Activated CD4-positive, alpha-beta T cell treated with anti-CD3 and anti-CD28 coated beads, Interleukin-2, amount 10 ng/mL, durations not matched to agents 24 days and 14 days (primary cell): ENCODE results near the gene PLCG1. TPM values are rescaled to one million over a fixed set of nuclear protein-coding genes. Genes with fewer than 3 reads are reported as not detected.

Experiments
- DNase-seq: peaks from one replicate; pipeline ENCODE4 v3.0.0; 2022
- H3K27ac Mint-ChIP-seq: one replicate; pipeline ENCODE4 v1.8.0; 2022; ENCODE audit warnings: mild to moderate bottlenecking, mixed read lengths
- H3K27me3 Mint-ChIP-seq: one replicate; pipeline ENCODE4 v1.8.0; 2022; ENCODE audit warnings: mixed read lengths
- H3K36me3 Mint-ChIP-seq: one replicate; pipeline ENCODE4 v1.8.0; 2022; ENCODE audit warnings: low read depth, mild to moderate bottlenecking, mixed read lengths
- H3K4me1 Mint-ChIP-seq: one replicate; pipeline ENCODE4 v1.8.0; 2021; ENCODE audit warnings: mixed read lengths
- H3K4me3 Mint-ChIP-seq: one replicate; pipeline ENCODE4 v1.8.0; 2022; ENCODE audit warnings: mild to moderate bottlenecking, moderate library complexity, mixed read lengths
- H3K9me3 Mint-ChIP-seq: one replicate; pipeline ENCODE4 v1.8.0; 2021; ENCODE audit warnings: mixed read lengths
- intact Hi-C: fragments of 100-400 bp; cut with micrococcal nuclease; formaldehyde crosslinking; loops from one replicate; pipeline ENCODE4 v1.15.1; 2023
- total RNA-seq: library from RNA; stranded (reverse); gene quantifications from 2 replicates; pipeline ENCODE4 v1.2.3, GENCODE V29; 2022

The PLCG1 gene
- total RNA-seq, 1 donor from 2014 or later = 255 TPM

- intact Hi-C loops = no loop called here
- Mint-ChIP-seq H3K27me3 (no peaks in the 10 kb centered on the region), H3K4me3 (no peak overlapping the region), H3K9me3 (peaks cover 8% of the 10 kb centered on the region), H3K36me3 (peaks cover 21% of the 10 kb centered on the region), H3K27ac (no peak overlapping the region), H3K4me1 (peaks cover 9% of the 10 kb centered on the region)
- DNase-seq = no peak
Observed at GRCh38 chr20:41200446-41201202, 63.3 kb downstream of the PLCG1 start.

- Mint-ChIP-seq H3K27ac (no peak overlapping the region), H3K27me3 (no peaks in the 10 kb centered on the region), H3K4me1 (peaks cover 1% of the 10 kb centered on the region), H3K4me3 (no peak overlapping the region), H3K9me3 (peaks cover 8% of the 10 kb centered on the region), H3K36me3 (peaks cover 18% of the 10 kb centered on the region)
- intact Hi-C loops = no loop called here
- DNase-seq = no peak
Observed at GRCh38 chr20:41201760-41202159, 64.4 kb downstream of the PLCG1 start.

GRCh38 chr20:41202426-41202825, 65.1 kb downstream of the PLCG1 start:
- DNase-seq = no peak
- intact Hi-C loops = no loop called here
- Mint-ChIP-seq H3K36me3 (peaks cover 15% of the 10 kb centered on the region), H3K4me3 (no peak overlapping the region), H3K4me1 (no peaks in the 10 kb centered on the region), H3K27me3 (peaks cover 3% of the 10 kb centered on the region), H3K27ac (no peak overlapping the region), H3K9me3 (peaks cover 7% of the 10 kb centered on the region)

GRCh38 chr20:41203660-41204059, 66.3 kb downstream of the PLCG1 start:
- peaks cover 4% of the 10 kb centered on the region for H3K9me3 Mint-ChIP-seq

GRCh38 chr20:41204304-41205265, 67.2 kb downstream of the PLCG1 start:
- intact Hi-C loops = no loop called here
- Mint-ChIP-seq H3K36me3 (peaks cover 4% of the 10 kb centered on the region), H3K27me3 (peaks cover 4% of the 10 kb centered on the region), H3K27ac (no peak overlapping the region), H3K4me1 (no peaks in the 10 kb centered on the region), H3K9me3 (no peaks in the 10 kb centered on the region), H3K4me3 (no peak overlapping the region)
- no peak for DNase-seq

More at GRCh38 chr20:41203660-41204059, 66.3 kb downstream of the PLCG1 start:
- peaks cover 4% of the 10 kb centered on the region for H3K27me3 Mint-ChIP-seq
- no peak for DNase-seq
- no peak overlapping the region for H3K27ac Mint-ChIP-seq
- intact Hi-C loops = no loop called here
- H3K36me3 Mint-ChIP-seq = peaks cover 10% of the 10 kb centered on the region
- H3K4me1 Mint-ChIP-seq = no peaks in the 10 kb centered on the region
- no peak overlapping the region for H3K4me3 Mint-ChIP-seq

- no peak for DNase-seq
- no peak overlapping the region for H3K4me3 Mint-ChIP-seq
- H3K9me3 Mint-ChIP-seq = no peaks in the 10 kb centered on the region
- no peaks in the 10 kb centered on the region for H3K36me3 Mint-ChIP-seq
- H3K27ac Mint-ChIP-seq = no peak overlapping the region
- intact Hi-C loops = no loop called here
- H3K4me1 Mint-ChIP-seq = no peaks in the 10 kb centered on the region
- H3K27me3 Mint-ChIP-seq = peaks cover 4% of the 10 kb centered on the region
Observed at GRCh38 chr20:41205313-41205712, 68.0 kb downstream of the PLCG1 start.

GRCh38 chr20:41213150-41213820, 75.9 kb downstream of the PLCG1 start:
- no peak for DNase-seq
- Mint-ChIP-seq H3K9me3 (no peaks in the 10 kb centered on the region), H3K36me3 (no peaks in the 10 kb centered on the region), H3K4me3 (no peak overlapping the region), H3K27me3 (no peaks in the 10 kb centered on the region), H3K27ac (no peak overlapping the region), H3K4me1 (no peaks in the 10 kb centered on the region)
- intact Hi-C loops = no loop called here

GRCh38 chr20:41214202-41214601, 76.9 kb downstream of the PLCG1 start:
- no peaks in the 10 kb centered on the region for H3K4me1 Mint-ChIP-seq
- intact Hi-C loops = no loop called here
- no peaks in the 10 kb centered on the region for H3K36me3 Mint-ChIP-seq
- no peaks in the 10 kb centered on the region for H3K9me3 Mint-ChIP-seq
- no peak overlapping the region for H3K27ac Mint-ChIP-seq
- no peak for DNase-seq
- H3K27me3 Mint-ChIP-seq = no peaks in the 10 kb centered on the region
- no peak overlapping the region for H3K4me3 Mint-ChIP-seq

GRCh38 chr20:41214666-41215065, 77.3 kb downstream of the PLCG1 start:
- H3K4me1 Mint-ChIP-seq = no peaks in the 10 kb centered on the region
- H3K27ac Mint-ChIP-seq = no peak overlapping the region
- no peaks in the 10 kb centered on the region for H3K9me3 Mint-ChIP-seq
- H3K27me3 Mint-ChIP-seq = no peaks in the 10 kb centered on the region
- H3K4me3 Mint-ChIP-seq = no peak overlapping the region
- intact Hi-C loops = no loop called here
- H3K36me3 Mint-ChIP-seq = no peaks in the 10 kb centered on the region
- DNase-seq = no peak

- H3K4me1 Mint-ChIP-seq = no peaks in the 10 kb centered on the region
Observed at GRCh38 chr20:41217422-41217821, 80.1 kb downstream of the PLCG1 start.

GRCh38 chr20:41218466-41218865, 81.1 kb downstream of the PLCG1 start:
- H3K4me1 Mint-ChIP-seq = no peaks in the 10 kb centered on the region
- H3K27me3 Mint-ChIP-seq = no peaks in the 10 kb centered on the region
- intact Hi-C loops = no loop called here
- no peak for DNase-seq
- H3K36me3 Mint-ChIP-seq = no peaks in the 10 kb centered on the region
- H3K9me3 Mint-ChIP-seq = no peaks in the 10 kb centered on the region
- H3K27ac Mint-ChIP-seq = no peak overlapping the region
- no peak overlapping the region for H3K4me3 Mint-ChIP-seq

More at GRCh38 chr20:41217422-41217821, 80.1 kb downstream of the PLCG1 start:
- no peaks in the 10 kb centered on the region for H3K27me3 Mint-ChIP-seq
- H3K9me3 Mint-ChIP-seq = no peaks in the 10 kb centered on the region
- no peak overlapping the region for H3K27ac Mint-ChIP-seq
- no peak for DNase-seq
- H3K36me3 Mint-ChIP-seq = no peaks in the 10 kb centered on the region
- intact Hi-C loops = no loop called here
- H3K4me3 Mint-ChIP-seq = no peak overlapping the region

GRCh38 chr20:41219824-41220223, 82.5 kb downstream of the PLCG1 start:
- DNase-seq = no peak
- Mint-ChIP-seq H3K9me3 (no peaks in the 10 kb centered on the region), H3K4me1 (no peaks in the 10 kb centered on the region), H3K27ac (no peak overlapping the region), H3K27me3 (no peaks in the 10 kb centered on the region), H3K4me3 (no peak overlapping the region), H3K36me3 (no peaks in the 10 kb centered on the region)
- intact Hi-C loops = no loop called here

- Mint-ChIP-seq H3K27me3 (no peaks in the 10 kb centered on the region), H3K27ac (no peak overlapping the region), H3K36me3 (no peaks in the 10 kb centered on the region), H3K4me3 (no peak overlapping the region), H3K9me3 (no peaks in the 10 kb centered on the region), H3K4me1 (no peaks in the 10 kb centered on the region)
- DNase-seq = no peak
- intact Hi-C loops = no loop called here
Observed at GRCh38 chr20:41221614-41222218, 84.4 kb downstream of the PLCG1 start.
